ENCODE data around the gene PPP1R13L. TPM values are rescaled to one million over a fixed set of nuclear protein-coding genes. Genes with fewer than 3 reads are reported as not detected.

PPP1R13L gene
- total and polyA plus RNA-seq, 4 donors = 14.0 to 37.3 (median 33.0) TPM

DNA sequence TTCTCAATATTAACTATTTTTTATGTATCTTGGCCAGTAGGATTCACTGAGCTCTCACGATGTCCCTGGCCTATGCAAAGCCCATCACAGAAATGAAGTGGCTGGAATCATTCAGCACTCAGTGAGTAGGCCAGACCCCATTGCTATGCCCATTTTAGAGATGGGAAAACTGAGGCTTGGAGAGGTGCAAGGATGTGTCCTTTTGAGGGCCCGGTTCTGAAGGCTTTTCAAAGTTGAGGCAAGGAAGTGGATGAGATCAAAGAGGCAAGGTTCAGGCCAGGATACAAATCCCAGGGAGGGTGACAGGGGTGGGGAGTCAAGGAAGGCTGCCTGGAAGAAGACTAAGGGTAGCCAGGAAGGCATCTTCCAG is 37.5 kb upstream of the PPP1R13L start:
- Histone ChIP-seq H3K27me3 (ENCODE audit: control insufficient read depth in 3 of 3, insufficient read depth in 3 of 3, low read length in 2 of 3) (no peaks in the 10 kb centered on the region), H3K9ac (ENCODE audit: insufficient read depth in 1 of 2, low read length in 2 of 2) (no peak overlapping the region), H3K9me3 (ENCODE audit: control insufficient read depth in 4 of 4, insufficient read depth in 3 of 4, low read length in 3 of 4) (no peaks in the 10 kb centered on the region), H3K27ac (ENCODE audit: low read depth in 1 of 2, low read length in 1 of 2) (peak overlapping the region in 1 of 2 donors; percentile 98), H3K36me3 (ENCODE audit: control insufficient read depth in 4 of 4, insufficient read depth in 4 of 4, low read length in 4 of 4) (no peaks in the 10 kb centered on the region), H3K4me1 (ENCODE audit: control insufficient read depth in 5 of 5, insufficient read depth in 5 of 5, low read length in 5 of 5) (peaks cover 5 to 18% (median 8%) of the 10 kb centered on the region in 5 donors), H3K4me3 (no peak overlapping the region)
- no peak for TF ChIP-seq CTCF (IDR thresholded peaks at IDR 0.05; ENCODE audit: control extremely low read depth, extremely low read depth)
- DNase-seq (peak in 1 of 3 donors; percentile 34), ATAC-seq (ENCODE audit: insufficient read depth, low FRiP score) (no peak)
- 76 to 82% methylated on average over 2 of the region's 2 CpGs for WGBS, 2 donors

DNA sequence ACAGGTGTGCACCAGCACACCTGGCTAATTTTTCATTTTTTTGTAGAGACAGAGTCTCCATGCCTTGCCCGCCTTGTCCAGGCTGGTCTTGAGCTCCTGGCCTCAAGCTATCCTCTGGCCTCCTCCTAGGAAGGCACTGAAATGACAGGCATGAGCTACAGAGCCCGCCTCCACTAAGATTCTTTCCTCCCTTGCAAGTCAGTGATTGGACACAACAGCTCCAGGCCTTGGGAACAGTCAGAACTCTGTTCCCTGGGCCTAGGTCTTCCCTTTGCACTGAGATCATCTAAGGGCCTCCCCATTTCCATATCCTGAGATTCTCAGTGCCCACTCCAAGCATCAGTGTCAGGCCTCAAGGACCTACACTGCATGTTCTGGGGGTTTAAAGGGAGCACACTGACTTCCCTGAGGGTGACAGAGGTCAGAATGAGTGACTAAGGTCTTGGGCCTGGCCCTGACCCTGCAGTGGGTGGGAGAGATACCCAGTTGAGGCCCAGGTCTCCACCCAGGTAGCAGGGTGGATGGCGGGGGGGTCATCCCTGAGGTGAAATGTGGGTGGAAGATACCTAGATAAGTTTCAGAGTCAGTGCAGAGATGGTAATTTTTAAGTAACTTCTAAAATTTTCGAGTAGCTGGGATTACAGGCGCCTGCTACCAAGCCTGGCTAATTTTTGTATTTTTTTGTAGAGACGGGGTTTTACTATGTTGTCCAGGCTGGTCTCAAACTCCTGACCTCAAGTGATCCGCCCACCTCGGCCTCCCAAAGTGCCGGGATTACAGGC is 36.2 kb upstream of the PPP1R13L start:
- H3K36me3 ChIP-seq (ENCODE audit: control insufficient read depth in 4 of 4, insufficient read depth in 4 of 4, low read length in 4 of 4) = no peaks in the 10 kb centered on the region
- no peak for ATAC-seq (ENCODE audit: insufficient read depth, low FRiP score)
- H3K27ac ChIP-seq (ENCODE audit: low read depth in 1 of 2, low read length in 1 of 2) = no peak overlapping the region
- no peak for DNase-seq
- no peaks in the 10 kb centered on the region for H3K9me3 ChIP-seq (ENCODE audit: control insufficient read depth in 4 of 4, insufficient read depth in 3 of 4, low read length in 3 of 4)
- 92 to 94% methylated on average over 9 of the region's 9 CpGs for WGBS, 2 donors
- H3K4me3 ChIP-seq = no peak overlapping the region
- H3K9ac ChIP-seq (ENCODE audit: insufficient read depth in 1 of 2, low read length in 2 of 2) = no peak overlapping the region
- peaks cover 5 to 18% (median 8%) of the 10 kb centered on the region in 5 donors for H3K4me1 ChIP-seq (ENCODE audit: control insufficient read depth in 5 of 5, insufficient read depth in 5 of 5, low read length in 5 of 5)
- H3K27me3 ChIP-seq (ENCODE audit: control insufficient read depth in 3 of 3, insufficient read depth in 3 of 3, low read length in 2 of 3) = no peaks in the 10 kb centered on the region
- TF ChIP-seq CTCF (IDR thresholded peaks at IDR 0.05; ENCODE audit: control extremely low read depth, extremely low read depth) = no peak

GRCh38 chr19:45440259-45440638 is 35.4 kb upstream of the PPP1R13L start:
- H3K4me3 ChIP-seq = no peak overlapping the region
- H3K9ac ChIP-seq (ENCODE audit: insufficient read depth in 1 of 2, low read length in 2 of 2) = peak overlapping the region; percentile 26 to 46
- ATAC-seq (ENCODE audit: insufficient read depth, low FRiP score) (no peak), DNase-seq (no peak)
- 69 to 71% methylated on average over 9 of the region's 9 CpGs for WGBS, 2 donors
- H3K27ac ChIP-seq (ENCODE audit: low read depth in 1 of 2, low read length in 1 of 2) = peak overlapping the region; percentile 94 to 97
- TF ChIP-seq CTCF (IDR thresholded peaks at IDR 0.05; ENCODE audit: control extremely low read depth, extremely low read depth) = no peak
- no peaks in the 10 kb centered on the region for H3K36me3 ChIP-seq (ENCODE audit: control insufficient read depth in 4 of 4, insufficient read depth in 4 of 4, low read length in 4 of 4)
- H3K27me3 ChIP-seq (ENCODE audit: control insufficient read depth in 3 of 3, insufficient read depth in 3 of 3, low read length in 2 of 3) = no peaks in the 10 kb centered on the region
- H3K9me3 ChIP-seq (ENCODE audit: control insufficient read depth in 4 of 4, insufficient read depth in 3 of 4, low read length in 3 of 4) = no peaks in the 10 kb centered on the region
- peaks cover 5 to 18% (median 8%) of the 10 kb centered on the region in 5 donors for H3K4me1 ChIP-seq (ENCODE audit: control insufficient read depth in 5 of 5, insufficient read depth in 5 of 5, low read length in 5 of 5)

Data from lung (tissue), 12 donors.